NCI-H1048 (cell line): ENCODE data around the gene FOXN1.
A peak's percentile ranks its signal among the peaks of the same experiment; 100 is the strongest.
"Not testable (repeated sequence)": the region's sequence is repeated elsewhere in the genome, so short reads cannot be mapped to it uniquely, and the experiment has no call there.

ENCODE experiments used
- DNase-seq: peaks from one replicate; lab custom pipeline; 2025; lab: John Stamatoyannopoulos, UW

FOXN1 gene

DNA sequence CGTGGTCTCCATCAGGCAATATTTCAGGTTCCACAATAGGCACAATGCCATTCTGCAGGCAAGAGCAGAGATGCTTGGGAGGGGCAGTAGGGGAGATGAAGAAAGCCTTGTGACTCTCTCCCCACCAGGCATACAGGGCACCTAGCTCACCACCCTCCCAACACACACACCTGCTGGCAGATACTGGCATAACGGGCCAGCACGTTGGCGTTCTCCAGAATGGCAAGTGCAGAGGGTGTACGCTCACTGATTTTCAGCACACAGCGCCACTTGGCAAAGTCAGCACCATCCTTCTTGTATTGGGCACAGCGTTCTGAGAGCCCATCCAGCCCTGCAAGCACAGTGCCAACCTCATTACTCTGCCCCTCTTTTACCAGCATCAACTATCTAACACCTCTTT lies 68.4 kb downstream of the FOXN1 start:
- DNase-seq = no peak

DNA sequence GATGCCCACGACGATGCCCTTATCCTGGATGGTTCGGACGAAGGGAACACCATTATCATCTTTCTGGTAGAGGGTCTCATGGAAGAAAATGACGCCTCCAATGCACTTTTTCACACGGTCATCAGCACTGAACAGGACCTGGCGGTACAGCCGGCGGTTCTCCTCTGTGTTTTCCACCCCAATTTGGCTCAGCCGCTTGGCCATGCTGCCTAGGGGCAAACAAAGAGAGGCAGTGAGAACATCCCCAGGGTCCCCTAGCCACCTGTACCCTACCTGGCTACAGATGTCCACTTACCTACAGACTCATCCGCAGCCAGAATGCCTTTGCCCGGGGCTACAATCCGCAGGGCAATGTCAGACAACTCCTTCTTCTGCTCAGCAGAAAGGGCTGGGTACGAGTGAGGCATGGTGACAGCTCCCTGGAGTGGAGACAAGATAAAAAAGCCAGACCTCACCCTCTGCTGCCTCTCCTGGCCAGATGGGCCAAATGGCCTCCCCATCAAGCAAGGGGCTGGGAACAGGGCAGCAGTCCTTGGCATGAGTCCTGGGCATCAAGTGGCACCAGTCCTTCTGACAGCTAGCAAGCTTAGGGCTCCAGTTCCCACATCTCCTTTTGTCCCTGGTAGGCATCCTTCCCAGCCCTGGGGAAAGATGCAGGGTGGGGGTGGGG lies 69.1 kb downstream of the FOXN1 start:
- no peak for DNase-seq

DNA sequence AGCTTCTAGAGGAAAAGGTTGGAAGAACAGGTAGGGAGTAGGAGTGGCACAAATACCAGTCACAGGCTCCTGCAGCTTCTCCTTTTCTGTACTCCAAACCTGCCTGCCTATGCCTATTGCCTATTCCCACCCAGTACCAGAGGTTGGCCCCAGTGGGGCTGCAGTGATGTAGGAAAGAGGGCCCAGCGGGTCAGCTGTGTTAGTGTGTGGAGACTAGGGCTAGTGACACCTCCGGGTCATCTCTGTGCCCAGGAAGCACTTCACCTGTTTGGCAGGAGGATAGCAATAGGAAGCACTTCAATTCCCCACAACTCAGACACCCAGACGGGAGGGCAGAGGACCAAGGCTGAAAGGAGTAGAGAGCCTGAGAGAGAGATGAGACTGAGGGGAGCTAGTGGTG lies 69.9 kb downstream of the FOXN1 start:
- DNase-seq = not testable (repeated sequence)

DNA sequence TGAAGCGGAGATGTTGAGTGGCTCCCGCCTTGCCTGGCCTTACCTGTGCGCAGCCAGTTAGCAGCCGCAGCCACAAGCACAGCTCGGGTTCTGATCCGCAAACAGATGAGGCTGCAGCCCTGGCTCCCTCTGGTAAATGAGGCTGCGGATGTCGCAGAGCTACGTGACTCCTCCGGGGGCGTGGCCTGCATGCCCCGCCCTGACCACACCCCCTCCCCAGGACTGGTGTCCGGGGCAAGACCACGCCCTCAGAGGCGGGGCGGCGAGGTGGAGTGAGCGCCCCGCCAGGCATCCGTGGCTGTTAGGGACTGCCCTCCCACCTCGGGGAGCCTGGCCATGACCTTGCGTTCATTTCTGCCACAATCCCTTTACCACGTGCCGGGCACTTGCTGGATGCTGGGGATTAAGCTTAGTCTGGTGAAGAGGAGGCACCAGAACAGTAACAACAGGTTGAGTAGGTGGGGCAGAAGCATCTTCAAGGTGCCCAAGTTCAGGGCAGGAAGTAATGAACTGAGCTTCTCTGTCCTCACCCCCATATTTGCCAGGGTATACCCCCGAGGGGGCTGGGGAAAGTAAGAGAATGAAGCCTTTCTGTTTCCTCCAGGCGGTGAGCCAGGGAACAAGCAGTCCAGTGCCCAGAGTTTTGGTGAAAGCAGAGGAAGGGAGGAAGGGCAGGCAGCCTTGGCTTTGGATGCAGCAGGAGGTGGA lies 70.8 kb downstream of the FOXN1 start, which contains the start of gene ALDOC:
Gene ALDOC (minus strand): TSS at position 138 of the 708 bp plus-strand sequence. CDS start 1,363 bp downstream, outside the sequence.
- peak; percentile 89 for DNase-seq

DNA sequence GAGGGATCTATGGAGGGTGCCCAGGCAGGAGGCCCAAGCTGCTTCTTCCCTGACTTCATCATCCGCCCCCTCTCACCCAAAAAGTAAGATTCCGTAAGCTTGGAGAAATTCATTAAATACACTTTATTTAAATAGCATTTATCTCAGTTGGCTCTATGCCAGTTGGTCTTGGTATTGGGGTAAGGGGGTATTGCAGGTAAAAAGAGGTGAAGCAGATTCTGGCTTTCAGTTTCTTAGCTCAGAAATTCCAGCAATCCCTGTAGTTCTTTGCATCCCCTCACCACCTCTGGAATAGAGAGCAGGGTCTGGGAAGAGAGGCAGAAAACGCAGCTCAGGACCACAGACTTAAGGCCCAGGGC lies 71.3 kb downstream of the FOXN1 start:
- DNase-seq = no peak

DNA sequence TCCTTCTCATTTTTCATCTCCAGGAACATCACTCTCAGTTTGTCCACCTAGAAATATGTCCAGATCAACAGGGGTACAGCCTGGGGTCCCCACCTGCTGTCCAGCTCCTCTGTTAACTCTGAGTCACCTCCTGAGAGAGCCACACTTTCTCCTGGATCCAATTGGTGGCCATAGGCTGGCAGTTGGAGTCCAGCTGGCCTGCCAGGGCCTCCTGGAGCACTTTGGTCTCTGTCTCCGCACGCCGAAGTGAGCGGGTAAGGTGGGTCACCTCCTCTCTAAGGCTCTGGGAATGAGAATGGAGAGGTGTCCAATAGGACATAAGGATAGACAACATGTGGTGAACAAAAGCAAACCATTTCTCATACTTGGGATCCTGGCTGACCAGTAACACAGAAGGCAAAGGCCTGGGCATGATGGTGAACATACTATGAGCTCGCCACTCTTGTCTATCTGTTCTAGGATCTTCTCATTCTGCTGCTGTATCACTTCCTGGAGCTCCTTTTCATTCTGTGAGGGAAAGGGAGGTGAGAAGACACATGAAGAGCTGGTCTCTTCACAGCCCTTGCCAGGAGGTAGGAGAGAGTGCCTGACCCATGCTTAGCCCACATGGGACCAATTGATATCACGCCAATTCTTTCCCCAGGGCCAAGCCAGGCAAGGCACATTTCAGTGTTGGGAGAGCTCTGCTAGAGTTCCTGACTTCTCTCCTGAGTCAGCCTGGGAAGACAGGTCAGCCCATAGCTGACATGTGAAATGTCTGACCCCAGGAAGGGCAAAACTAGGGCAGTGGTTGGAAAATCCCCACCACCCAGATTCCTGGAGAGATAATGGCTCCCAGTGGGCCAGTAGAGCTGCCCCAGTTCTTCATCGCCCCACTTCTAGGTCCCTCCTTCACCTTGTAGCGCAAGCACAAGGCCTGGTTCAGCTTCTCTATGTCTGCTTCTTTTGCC lies 72.4 kb downstream of the FOXN1 start:
- no peak for DNase-seq

DNA sequence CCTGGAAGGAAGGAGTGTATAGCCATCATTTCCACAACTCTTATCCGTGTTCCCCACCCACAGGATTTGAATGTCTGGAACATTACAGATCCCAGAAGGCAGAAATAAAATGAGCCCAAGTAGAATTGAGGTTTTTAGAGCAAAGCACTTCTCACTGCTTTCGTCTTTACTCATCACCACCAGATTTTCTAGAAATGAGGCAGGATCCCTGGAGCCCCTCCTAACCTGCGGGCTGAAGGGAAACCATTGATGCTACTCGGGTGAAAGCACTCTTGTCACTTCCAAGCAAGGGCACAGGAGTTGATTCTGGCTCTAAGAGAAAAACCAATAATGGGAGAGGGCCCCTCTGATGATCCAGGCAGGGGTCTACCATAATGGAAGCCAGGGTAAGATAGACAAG lies 73.4 kb downstream of the FOXN1 start:
- DNase-seq = no peak

DNA sequence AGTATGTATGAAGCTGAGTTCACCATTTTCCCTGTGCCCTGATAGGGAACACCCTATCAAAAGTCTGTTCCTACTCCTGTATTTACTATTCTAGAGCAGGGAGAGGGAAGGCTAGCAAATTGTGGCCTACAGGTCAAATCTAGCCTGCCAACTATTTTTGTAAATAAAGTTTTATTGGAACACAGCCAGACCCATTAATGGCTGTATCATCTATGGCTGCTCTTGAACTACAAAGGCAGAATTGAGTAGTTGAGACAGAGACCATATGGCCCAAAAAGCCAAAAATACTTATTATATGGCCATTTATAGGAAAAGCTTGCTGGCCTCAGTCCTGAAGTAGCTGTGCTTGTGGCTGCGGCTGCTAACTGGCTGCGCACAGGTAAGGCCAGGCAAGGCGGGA lies 74.8 kb downstream of the FOXN1 start:
- no peak for DNase-seq

DNA sequence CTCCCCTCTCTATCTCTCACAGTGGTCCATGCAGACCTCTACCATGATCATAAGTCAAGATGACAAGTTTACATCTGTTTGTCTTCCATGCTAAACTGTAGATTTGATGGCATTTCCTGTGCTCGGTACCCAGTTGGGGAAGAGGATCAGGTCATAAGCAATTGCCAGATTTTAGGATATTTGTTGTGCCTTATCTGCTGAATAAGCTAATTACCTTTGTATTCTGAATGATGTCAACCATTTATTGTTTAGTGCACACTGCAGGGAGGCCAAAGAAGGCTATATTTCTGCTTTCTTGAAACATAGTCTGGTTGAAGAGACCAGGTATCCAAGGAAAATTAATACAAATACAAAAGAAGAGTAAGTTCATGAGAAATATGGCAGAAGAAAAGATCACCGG lies 76.4 kb downstream of the FOXN1 start:
- DNase-seq = no peak

DNA sequence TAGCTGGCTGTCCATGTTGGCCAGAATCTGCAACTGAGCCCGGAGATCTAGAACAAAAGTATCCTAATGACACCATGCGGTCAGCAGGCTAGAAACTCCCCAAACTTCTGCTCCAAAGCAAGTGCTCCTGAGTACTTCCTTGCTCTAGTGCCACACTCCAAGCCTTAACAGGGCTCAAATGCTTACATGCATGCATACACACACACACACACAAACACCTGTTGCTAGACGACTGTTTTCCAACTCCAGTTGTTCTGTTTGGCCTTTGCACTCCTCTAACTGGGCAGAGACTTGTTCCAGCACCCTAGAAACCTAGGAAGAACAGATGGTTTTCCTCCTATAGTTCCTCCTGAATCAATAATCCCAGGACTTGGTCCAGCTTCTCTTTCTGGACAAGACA lies 78.3 kb downstream of the FOXN1 start:
- no peak for DNase-seq

DNA sequence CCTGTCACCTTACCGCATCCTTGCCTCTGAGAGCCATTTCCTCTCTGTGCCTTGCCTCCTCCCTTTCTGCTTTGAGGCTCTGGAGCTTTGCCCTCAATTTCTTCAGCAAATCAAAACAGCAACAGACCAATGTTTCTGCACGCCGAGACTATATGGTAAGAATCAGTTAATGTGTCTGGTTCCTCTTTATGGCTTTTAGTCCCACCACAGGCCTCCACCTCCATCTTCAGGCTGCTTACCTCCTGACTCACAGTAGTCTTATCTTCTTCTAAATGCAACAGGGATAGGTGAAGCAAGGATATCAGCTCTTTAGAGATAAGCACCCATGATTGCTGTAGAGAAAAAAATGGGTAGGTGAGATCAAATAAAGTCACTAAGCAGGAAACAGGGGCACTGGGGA lies 79.7 kb downstream of the FOXN1 start:
- no peak for DNase-seq
